Liver (tissue), 3 donors: ENCODE measurements around the gene MEGF10.

Source experiments
- CTCF ChIP-seq: fragments of 150-350 bp; IDR thresholded peaks from 2 replicates; pipeline ENCODE4 v1.5.1; 2017; ENCODE audit warnings: improper control_type of control experiment, low read depth, low read length; ENCODE audit not compliant: missing input control
- EGR1 ChIP-seq, 2 donors: IDR thresholded peaks; 2 replicates each; pipeline ENCODE4 v1.6.1; 2016 to 2018; ENCODE audit warnings: antibody characterized with exemption in 2 of 2, low read depth in 2 of 2
- FOXA1 ChIP-seq: IDR thresholded peaks from 2 replicates; pipeline ENCODE4 v1.6.1; 2016; ENCODE audit warnings: antibody characterized with exemption
- GABPA ChIP-seq, 2 donors: IDR thresholded peaks in 1 of 2; conservative IDR thresholded peaks in 1 of 2; 2 replicates each; pipeline ENCODE4 v1.6.1; 2016; ENCODE audit warnings: antibody characterized with exemption in 2 of 2, mild to moderate bottlenecking in 1 of 2, moderate library complexity in 1 of 2
- HNF4A ChIP-seq, 2 donors: conservative IDR thresholded peaks; 2 replicates each; pipeline ENCODE4 v1.6.1; 2016; ENCODE audit warnings: antibody characterized with exemption in 2 of 2, mild to moderate bottlenecking in 2 of 2
- HNF4G ChIP-seq: IDR thresholded peaks from 2 replicates; pipeline ENCODE4 v1.6.1; 2016; ENCODE audit warnings: antibody characterized with exemption
- JUND ChIP-seq, 2 donors: IDR thresholded peaks; 2 replicates each; pipeline ENCODE4 v1.6.1; 2016; ENCODE audit warnings: antibody characterized with exemption in 2 of 2
- RAD21 ChIP-seq, 2 donors: IDR thresholded peaks; 2 replicates each; pipeline ENCODE4 v1.6.1; 2016; ENCODE audit warnings: antibody characterized with exemption in 2 of 2, mild to moderate bottlenecking in 2 of 2
- SP1 ChIP-seq: IDR thresholded peaks from 2 replicates; pipeline ENCODE4 v1.6.1; 2018; ENCODE audit warnings: antibody characterized with exemption, mild to moderate bottlenecking
- TAF1 ChIP-seq: conservative IDR thresholded peaks from 2 replicates; pipeline ENCODE4 v1.6.1; 2016; ENCODE audit warnings: antibody characterized with exemption, mild to moderate bottlenecking
- YY1 ChIP-seq: IDR thresholded peaks from 2 replicates; pipeline ENCODE4 v1.6.1; 2016; ENCODE audit warnings: antibody characterized with exemption, mild to moderate bottlenecking
- TF ChIP-seq, protein P1 (sequence below): IDR thresholded peaks from 2 replicates; pipeline ENCODE4 v1.6.1; 2016; ENCODE audit warnings: antibody characterized with exemption, mild to moderate bottlenecking
- TF ChIP-seq, protein P2 (sequence below): IDR thresholded peaks from 2 replicates; pipeline ENCODE4 v1.6.1; 2016; ENCODE audit warnings: antibody characterized with exemption
- TF ChIP-seq, protein P3 (sequence below): IDR thresholded peaks from 2 replicates; pipeline ENCODE4 v1.6.1; 2016; ENCODE audit warnings: antibody characterized with exemption
- donor health status: healthy.
- donor health status: healthy.

DNA sequence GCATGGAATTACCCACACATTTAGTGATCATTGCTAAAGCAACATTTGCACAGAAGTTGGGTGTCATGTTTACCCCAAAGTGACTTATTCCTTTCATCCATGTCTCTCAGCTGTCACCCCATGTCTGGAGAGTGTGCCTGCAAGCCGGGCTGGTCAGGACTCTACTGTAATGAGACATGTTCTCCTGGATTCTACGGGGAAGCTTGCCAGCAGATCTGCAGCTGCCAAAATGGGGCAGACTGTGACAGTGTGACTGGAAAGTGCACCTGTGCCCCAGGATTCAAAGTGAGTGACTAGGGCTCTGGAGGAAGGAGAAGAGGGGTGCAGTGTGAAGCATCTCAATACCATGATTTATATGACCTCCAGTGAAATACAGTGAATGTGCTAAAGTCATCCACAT is 126.9 kb downstream of the MEGF10 start:
- TF ChIP-seq CTCF, result no peak
- no peak for TF ChIP-seq EGR1 (IDR thresholded peaks at IDR 0.05; ENCODE audit: low read depth in 2 of 2)
- TF ChIP-seq GABPA (IDR thresholded peaks at IDR 0.05 in 1 of 2, conservative IDR thresholded peaks at IDR 0.05 in 1 of 2), result no peak
- TF ChIP-seq, protein P1, sequence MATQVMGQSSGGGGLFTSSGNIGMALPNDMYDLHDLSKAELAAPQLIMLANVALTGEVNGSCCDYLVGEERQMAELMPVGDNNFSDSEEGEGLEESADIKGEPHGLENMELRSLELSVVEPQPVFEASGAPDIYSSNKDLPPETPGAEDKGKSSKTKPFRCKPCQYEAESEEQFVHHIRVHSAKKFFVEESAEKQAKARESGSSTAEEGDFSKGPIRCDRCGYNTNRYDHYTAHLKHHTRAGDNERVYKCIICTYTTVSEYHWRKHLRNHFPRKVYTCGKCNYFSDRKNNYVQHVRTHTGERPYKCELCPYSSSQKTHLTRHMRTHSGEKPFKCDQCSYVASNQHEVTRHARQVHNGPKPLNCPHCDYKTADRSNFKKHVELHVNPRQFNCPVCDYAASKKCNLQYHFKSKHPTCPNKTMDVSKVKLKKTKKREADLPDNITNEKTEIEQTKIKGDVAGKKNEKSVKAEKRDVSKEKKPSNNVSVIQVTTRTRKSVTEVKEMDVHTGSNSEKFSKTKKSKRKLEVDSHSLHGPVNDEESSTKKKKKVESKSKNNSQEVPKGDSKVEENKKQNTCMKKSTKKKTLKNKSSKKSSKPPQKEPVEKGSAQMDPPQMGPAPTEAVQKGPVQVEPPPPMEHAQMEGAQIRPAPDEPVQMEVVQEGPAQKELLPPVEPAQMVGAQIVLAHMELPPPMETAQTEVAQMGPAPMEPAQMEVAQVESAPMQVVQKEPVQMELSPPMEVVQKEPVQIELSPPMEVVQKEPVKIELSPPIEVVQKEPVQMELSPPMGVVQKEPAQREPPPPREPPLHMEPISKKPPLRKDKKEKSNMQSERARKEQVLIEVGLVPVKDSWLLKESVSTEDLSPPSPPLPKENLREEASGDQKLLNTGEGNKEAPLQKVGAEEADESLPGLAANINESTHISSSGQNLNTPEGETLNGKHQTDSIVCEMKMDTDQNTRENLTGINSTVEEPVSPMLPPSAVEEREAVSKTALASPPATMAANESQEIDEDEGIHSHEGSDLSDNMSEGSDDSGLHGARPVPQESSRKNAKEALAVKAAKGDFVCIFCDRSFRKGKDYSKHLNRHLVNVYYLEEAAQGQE, result no peak
- TF ChIP-seq TAF1, result no peak
- no peak for TF ChIP-seq FOXA1
- no peak for TF ChIP-seq SP1
- TF ChIP-seq YY1, result no peak
- TF ChIP-seq JUND (IDR thresholded peaks at IDR 0.05), result no peak
- TF ChIP-seq, protein P2, sequence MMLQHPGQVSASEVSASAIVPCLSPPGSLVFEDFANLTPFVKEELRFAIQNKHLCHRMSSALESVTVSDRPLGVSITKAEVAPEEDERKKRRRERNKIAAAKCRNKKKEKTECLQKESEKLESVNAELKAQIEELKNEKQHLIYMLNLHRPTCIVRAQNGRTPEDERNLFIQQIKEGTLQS, result no peak
- no peak for TF ChIP-seq RAD21 (IDR thresholded peaks at IDR 0.05)
- no peak for TF ChIP-seq HNF4G
- TF ChIP-seq HNF4A (conservative IDR thresholded peaks at IDR 0.05), result no peak
- TF ChIP-seq, protein P3, sequence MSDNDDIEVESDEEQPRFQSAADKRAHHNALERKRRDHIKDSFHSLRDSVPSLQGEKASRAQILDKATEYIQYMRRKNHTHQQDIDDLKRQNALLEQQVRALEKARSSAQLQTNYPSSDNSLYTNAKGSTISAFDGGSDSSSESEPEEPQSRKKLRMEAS, result no peak
